ENCODE data around the gene GABPA.

The GABPA gene

GRCh38 chr21:25813917-25814316 lies 79.1 kb downstream of the GABPA start:
- DNase-seq: no peak

DNA sequence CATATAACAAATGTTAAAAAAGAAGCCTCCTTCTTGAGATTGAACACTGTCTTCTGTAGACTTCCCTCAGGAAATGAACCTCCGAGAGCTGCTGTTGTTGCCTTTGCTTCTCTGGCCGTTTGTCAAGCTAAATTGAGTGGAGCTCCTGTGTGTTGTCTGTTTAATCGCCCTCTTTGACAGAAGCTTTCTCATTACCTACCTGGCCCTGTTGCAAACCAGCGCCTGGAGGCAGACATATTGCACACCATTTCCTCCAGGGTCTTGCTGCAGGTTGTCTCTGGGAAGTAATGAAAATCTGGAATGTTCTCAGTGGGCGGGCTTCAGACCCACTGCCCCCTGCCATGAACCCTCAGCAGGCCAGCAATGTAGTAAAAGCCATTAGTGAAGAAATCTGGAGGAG lies 83.3 kb downstream of the GABPA start:
- no peak for DNase-seq

- no peak for DNase-seq
Measured at GRCh38 chr21:25818551-25818950, 83.8 kb downstream of the GABPA start.
